Hematopoietic multipotent progenitor cell treated with erythropoietin and hydrocortisone succinate and interleukin-3 and kit ligand, for 8 days (in vitro differentiated cells): ENCODE data around the gene AIG1.
"Not testable (repeated sequence)": the region's sequence is repeated elsewhere in the genome, so short reads cannot be mapped to it uniquely, and the experiment has no call there.

ENCODE experiments used
- DNase-seq: peaks from one replicate; pipeline ENCODE4 v3.0.0-alpha.2; 2015

Gene AIG1

DNA sequence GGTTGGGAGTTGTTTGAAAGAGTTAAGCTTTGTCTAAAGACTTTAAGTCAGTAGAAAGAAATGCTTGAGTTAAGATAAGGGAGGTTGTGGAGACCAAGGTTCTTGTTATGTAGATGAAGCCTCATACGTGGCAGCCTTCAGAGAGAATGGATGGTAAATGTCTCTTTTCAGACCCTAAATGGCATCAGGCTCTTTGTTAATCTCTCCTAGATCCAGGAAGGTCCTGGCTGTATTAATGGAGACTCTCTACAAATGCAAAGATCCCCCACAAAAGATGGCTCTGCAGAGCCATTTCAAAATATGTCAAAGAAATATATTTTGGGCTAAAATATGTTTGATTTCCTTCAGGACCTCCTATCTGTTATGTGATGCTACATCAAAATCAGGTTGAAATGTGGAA lies 228.2 kb downstream of the AIG1 start:
- DNase-seq, result no peak

DNA sequence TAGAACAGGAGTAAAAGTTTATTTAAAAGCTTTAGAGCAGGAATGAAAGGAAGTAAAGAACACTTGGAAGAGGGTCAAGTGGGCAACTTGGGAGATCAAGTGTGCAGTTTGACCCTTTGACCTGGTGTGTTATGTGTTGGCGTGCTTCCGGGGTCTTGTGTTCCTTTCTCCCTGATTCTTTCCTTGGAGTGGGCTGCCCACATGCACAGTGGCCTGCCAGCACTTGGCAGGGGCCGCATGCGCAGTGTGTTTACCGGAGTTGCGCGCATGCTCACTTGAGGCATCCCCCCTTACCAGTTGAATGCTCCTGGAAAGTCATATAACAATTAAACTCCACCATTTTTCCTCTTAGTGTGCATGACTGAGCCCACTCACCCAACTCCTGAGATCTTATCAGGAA lies 229.5 kb downstream of the AIG1 start:
- no peak for DNase-seq

- DNase-seq, result no peak
Measured at GRCh38 chr6:143293523-143293922, 232.8 kb downstream of the AIG1 start.

DNA sequence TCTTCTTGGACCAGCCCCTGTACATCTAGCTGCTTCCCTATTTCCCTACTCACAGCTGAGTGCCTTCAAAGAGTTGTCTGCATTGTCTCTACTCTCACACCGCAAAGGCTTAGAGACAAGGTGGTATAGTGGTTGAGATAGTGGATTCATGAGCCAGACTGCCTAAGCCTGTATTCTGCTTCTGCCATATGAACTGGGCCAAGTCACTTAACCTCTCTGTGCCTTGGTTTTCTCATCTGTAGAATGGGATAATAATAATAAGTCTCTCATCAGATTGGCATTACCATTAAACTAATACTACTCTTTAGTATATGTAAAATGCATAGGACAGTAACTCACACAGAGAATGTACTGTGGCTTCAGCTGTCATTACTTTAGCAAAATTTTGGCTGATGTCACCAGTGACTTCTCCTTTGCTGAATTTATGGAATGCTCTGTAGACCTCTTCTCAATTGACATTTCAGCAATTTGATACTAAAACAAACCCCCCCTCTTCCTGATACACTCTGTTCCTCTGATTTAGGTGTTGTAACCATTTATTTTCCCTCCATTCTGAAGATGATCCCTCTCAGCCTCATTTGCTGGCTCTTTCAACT lies 233.7 kb downstream of the AIG1 start:
- no peak for DNase-seq

- DNase-seq, result no peak
Measured at GRCh38 chr6:143295932-143296331, 235.2 kb downstream of the AIG1 start.

DNA sequence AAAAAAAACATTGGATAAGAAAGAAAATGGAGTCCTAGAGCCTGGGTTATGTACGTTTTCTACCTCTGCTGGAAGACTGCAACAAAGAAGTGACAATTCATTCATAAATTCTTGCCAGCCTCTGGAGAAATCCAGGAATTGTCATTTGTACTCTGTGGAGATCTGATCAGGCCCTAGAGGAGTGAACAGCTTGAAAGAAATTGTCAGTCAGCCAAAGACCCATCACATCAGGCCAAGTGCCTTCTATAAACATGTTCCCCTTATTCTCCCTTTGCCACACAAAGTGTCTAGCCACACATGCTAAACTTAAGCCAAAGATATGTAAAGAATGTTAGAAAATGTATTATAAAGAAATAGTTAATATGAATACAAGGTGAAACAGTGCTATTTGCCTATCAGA lies 237.4 kb downstream of the AIG1 start:
- no peak for DNase-seq

DNA sequence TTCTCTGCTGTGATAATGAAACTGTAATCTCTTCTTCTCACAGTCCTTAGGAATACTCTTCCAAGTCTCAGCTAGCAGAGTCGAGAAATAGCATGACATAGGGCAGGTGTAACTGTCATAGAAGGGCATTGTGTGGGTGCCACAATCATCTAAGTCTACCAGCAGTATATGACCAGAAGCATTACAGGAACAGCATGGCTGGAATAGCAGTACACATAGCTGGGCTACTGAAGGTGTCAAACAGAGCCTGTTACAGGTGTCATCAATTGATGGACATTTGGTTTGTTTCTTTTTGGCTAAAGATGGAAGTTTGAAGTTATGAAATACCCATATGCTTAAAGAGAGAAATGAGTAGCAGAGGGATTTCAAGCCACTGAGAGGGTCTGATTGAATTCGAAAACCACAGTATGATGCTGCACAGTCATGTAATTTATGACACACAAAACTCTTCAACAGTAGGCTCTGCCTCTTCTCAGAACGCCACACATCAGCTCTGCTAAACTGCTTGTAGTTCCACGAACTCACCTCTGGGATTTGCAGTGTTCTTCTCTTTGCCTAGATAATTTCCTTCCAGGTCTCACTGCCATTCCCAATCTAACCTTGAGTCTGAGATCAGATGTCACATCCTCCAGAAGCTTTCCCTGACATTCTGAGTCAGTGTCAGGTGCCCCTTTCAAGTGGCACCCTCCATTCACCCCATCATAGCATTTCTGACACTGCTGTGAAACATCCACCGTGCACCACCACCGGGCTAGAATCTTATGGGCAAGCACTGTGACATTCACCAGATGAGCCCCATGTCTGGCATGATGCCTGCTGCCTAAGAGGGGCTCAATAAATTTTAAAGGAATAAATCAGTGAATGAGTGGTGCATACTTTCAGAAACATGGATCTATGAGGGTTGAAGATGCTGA lies 238.8 kb downstream of the AIG1 start:
- no peak for DNase-seq

- DNase-seq, result no peak
Measured at GRCh38 chr6:143301188-143301587, 240.5 kb downstream of the AIG1 start.

DNA sequence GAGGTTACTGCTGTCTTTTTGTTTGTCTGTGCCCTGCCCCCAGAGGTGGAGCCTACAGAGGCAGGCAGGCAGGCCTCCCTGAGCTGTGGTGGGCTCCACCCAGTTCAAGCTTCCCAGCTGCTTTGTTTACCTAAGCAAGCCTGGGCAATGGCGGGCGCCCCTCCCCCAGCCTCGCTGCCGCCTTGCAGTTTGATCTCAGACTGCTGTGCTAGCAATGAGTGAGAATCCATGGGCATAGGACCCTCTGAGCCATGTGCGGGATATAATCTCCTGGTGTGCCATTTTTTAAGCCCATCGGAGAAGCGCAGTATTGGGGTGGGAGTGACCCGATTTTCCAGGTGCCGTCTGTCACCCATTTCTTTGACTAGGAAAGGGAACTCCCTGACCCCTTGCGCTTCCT lies 247.1 kb downstream of the AIG1 start:
- not testable (repeated sequence) for DNase-seq

DNA sequence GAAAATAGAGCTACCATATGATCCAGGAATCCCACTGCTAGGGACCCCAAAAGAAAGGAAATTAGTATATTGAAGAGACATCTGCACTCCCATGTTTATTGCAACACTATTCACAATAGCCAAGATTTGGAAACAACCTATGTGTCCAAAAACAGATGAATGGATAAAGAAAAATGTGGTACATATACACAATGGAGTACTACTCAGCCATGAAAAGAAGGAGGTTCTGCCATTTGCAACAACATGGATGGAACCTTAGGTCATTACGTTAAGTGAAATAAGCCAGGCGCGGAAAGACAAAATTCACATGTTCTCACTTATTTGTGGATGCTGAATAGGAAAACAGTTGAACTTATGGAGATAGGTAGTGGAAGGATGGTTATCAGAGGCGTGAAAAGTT lies 252.5 kb downstream of the AIG1 start:
- no peak for DNase-seq

GRCh38 chr6:143321491-143322086 lies 260.9 kb downstream of the AIG1 start:
- no peak for DNase-seq

GRCh38 chr6:143322386-143322785 lies 261.7 kb downstream of the AIG1 start:
- no peak for DNase-seq

DNA sequence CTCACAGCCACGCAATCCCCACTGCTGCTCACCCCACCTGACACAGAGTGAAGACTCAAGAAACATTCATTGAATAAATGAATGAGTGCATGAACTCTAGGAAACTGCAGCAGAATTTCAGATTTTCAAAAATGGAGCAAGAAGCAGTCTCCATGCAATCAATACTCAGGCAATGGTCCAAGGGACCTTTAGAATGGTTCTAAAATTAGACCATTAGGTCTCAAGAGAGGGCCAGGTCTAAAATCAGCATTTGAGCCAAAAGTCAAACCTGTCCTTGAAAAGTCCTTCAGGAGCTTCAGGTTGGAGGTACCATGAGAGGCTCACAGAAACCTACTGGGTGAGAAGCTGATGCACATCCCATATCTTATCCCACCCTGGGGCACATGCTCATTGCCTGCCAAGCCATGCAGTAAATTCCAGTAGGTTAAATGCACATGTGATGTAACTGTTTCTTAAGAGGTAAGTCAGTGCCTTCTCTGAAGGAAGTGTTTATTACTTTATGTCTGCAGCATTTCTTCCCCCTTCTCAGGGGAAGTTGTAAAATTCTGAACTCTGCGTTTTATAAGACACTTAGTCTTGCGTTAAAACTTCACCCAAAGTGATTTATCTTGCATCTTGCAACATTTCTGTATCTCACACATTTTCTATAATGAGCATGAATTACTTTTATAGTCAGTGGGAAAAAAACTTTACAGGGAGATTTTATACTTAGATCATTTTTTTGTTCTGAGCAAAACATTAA lies 263.2 kb downstream of the AIG1 start:
- no peak for DNase-seq

DNA sequence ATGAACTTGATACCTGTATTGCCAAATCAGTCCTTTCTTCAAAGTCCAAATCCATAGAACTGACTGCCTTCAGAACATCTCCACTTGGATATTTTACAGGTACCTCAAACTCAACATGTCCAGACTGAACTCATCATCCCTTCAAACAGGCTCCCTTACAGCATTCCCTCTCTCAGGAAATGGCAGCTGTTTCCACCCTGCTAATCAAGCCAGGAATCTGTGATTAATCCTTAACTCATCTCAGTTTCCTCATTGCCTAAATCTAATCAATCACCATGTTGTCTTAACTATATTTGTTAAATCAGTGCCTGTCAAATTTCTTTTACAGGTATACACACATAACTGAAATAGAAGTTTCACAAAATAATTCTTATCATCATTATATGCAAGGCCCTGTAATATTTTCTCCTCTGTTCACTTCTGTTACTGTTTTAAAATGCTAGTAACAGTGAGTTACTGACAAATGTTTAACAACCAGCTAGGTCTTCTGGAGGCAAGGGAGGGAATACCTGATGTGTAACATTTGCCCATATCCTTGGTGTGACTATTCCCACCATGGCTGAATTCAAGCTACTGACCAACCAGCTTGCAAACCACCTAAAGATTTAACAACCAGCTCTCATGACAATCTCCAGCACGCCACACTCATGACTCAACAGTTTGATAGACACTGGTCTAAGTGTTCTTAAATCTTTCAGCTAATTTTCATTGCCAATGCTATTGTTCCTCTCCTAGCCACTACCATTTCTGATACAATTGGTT lies 264.9 kb downstream of the AIG1 start:
- DNase-seq, result no peak

- DNase-seq, result no peak
Measured at GRCh38 chr6:143328876-143329275, 268.2 kb downstream of the AIG1 start.

- DNase-seq, result no peak
Measured at GRCh38 chr6:143329323-143329722, 268.6 kb downstream of the AIG1 start.

GRCh38 chr6:143331362-143331761 lies 270.7 kb downstream of the AIG1 start:
- DNase-seq, result no peak

GRCh38 chr6:143332153-143332845 lies 271.6 kb downstream of the AIG1 start:
- DNase-seq, result no peak

GRCh38 chr6:143333081-143333480 lies 272.4 kb downstream of the AIG1 start:
- no peak for DNase-seq

- no peak for DNase-seq
Measured at GRCh38 chr6:143333749-143334520, 273.2 kb downstream of the AIG1 start.

GRCh38 chr6:143335865-143336264 lies 275.2 kb downstream of the AIG1 start:
- no peak for DNase-seq
